K562 (cell line): ENCODE data around the gene DAAM1. TPM values are rescaled to one million over a fixed set of nuclear protein-coding genes. Genes with fewer than 3 reads are reported as not detected.

ENCODE experiments used
- ATAC-seq: fragments of 200-7000 bp; cut with Tn5 transposase; 3 replicates; pipeline ENCODE4 v1.9.1; 2020; ENCODE audit warnings: moderate library complexity
- BruUV-seq: library from RNA; stranded (reverse); fragments of 400-500 nt; replicated peaks from 2 replicates; lab custom pipeline; 2021; lab: Mats Ljungman, UMichigan
- CTCF ChIA-PET: fragments of 300-600 bp; formaldehyde crosslinking; extraction: SDS; loops from one replicate; lab custom pipeline; 2021; ENCODE audit warnings: low intra/inter-chr PET ratio; lab: Yijun Ruan, JAX
- POLR2A ChIA-PET: fragments of 300-600, 350-650 bp; sonication (Branson Sonifier 250); formaldehyde crosslinking; extraction: SDS; loops from one replicate; lab custom pipeline; 2021; ENCODE audit warnings: antibody characterized with exemption, inconsistent platforms; lab: Yijun Ruan, JAX
- DNase-seq, 4 experiments: peaks; one replicate each; pipeline versions ENCODE4 v3.0.0 to v3.0.0-alpha.2; 2011 to 2018; ENCODE audit warnings: low spot score in 3 of 4, mixed read lengths in 3 of 4; ENCODE audit errors: extremely low read depth in 1 of 4
- FAIRE-seq: peaks from 2 replicates; lab custom pipeline; 2011; peaks lifted over from hg19 to GRCh38; lab: Jason Lieb, UNC
- H2AFZ ChIP-seq: 2 replicates; pipeline ENCODE4 v1.6.0; 2011; ENCODE audit warnings: low read depth, low read length, control low read depth, inconsistent platforms
- H3K27ac ChIP-seq: fragments of 200-600 bp; 3 replicates; pipeline ENCODE4 v1.8.0; 2011; ENCODE audit warnings: low read depth, mild to moderate bottlenecking, control low read depth, inconsistent platforms, low read length, moderate library complexity, mixed read lengths; ENCODE audit errors: extremely low read depth
- H3K27me3 ChIP-seq, 2 experiments: fragments of 300-600 bp in 1 of 2; 2 replicates in 1 of 2; 3 replicates in 1 of 2; pipeline versions ENCODE4 v1.6.0 to v1.8.0; 2011; ENCODE audit warnings: inconsistent platforms in 2 of 2, low read length in 2 of 2, mild to moderate bottlenecking in 1 of 2, mixed read lengths in 1 of 2, moderate library complexity in 1 of 2; ENCODE audit not compliant: control insufficient read depth in 2 of 2, insufficient read depth in 2 of 2
- H3K36me3 ChIP-seq: fragments of 300-600 bp; 3 replicates; pipeline ENCODE4 v1.8.0; 2011; ENCODE audit warnings: mild to moderate bottlenecking, low read length, inconsistent platforms; ENCODE audit not compliant: control insufficient read depth, insufficient read depth
- H3K4me1 ChIP-seq, 2 experiments: fragments of 200-600 bp in 1 of 2; replicated peaks in 1 of 2; 2 replicates in 1 of 2; 3 replicates in 1 of 2; pipeline versions ENCODE4 v1.5.1 to v1.8.0; 2011; ENCODE audit warnings: inconsistent platforms in 2 of 2, low read length in 2 of 2, mild to moderate bottlenecking in 1 of 2, mixed read lengths in 1 of 2, moderate library complexity in 1 of 2; ENCODE audit not compliant: control insufficient read depth in 2 of 2, insufficient read depth in 2 of 2
- H3K4me2 ChIP-seq: 2 replicates; pipeline ENCODE4 v1.6.1; 2011; ENCODE audit warnings: low read length, control low read depth, inconsistent platforms, mixed read lengths; ENCODE audit not compliant: insufficient read depth
- H3K4me3 ChIP-seq: fragments of 200-600 bp; sonication (generic), shearing (Covaris generic); 2 replicates; pipeline ENCODE4 v1.5.1; 2016; ENCODE audit warnings: control low read depth, inconsistent platforms
- H3K79me2 ChIP-seq: fragments of 200-600 bp; 3 replicates; pipeline ENCODE4 v1.8.0; 2011; ENCODE audit warnings: low read length, inconsistent platforms; ENCODE audit not compliant: control insufficient read depth, insufficient read depth
- H3K9ac ChIP-seq, 2 experiments: 2 replicates each; pipeline versions ENCODE4 v1.6.0 to v1.6.1; 2011; ENCODE audit warnings: low read depth in 2 of 2, low read length in 2 of 2, control low read depth in 1 of 2, inconsistent platforms in 1 of 2, mild to moderate bottlenecking in 1 of 2, mixed read lengths in 1 of 2; ENCODE audit not compliant: insufficient read depth in 1 of 2
- H3K9me1 ChIP-seq: one replicate; pipeline ENCODE4 v1.6.0; 2011; ENCODE audit warnings: inconsistent platforms, mild to moderate bottlenecking, low read length, moderate library complexity; ENCODE audit not compliant: control insufficient read depth, insufficient read depth
- H3K9me3 ChIP-seq: replicated peaks from 2 replicates; pipeline ENCODE4 v1.5.1; 2011; ENCODE audit warnings: low read depth, low read length, inconsistent platforms; ENCODE audit not compliant: control insufficient read depth, insufficient read depth
- H4K20me1 ChIP-seq: replicated peaks from 2 replicates; pipeline ENCODE4 v1.6.1; 2011; ENCODE audit warnings: low read length, inconsistent platforms, mixed read lengths; ENCODE audit not compliant: control insufficient read depth, insufficient read depth
- FOXM1 ChIP-seq, 2 experiments: fragments of 450-650 bp in 1 of 2; sonication (generic) in 1 of 2; formaldehyde crosslinking in 1 of 2; IDR thresholded peaks; 2 replicates each; pipeline versions ENCODE4 v1.6.1 to v1.9.0; 2017 to 2022; ENCODE audit warnings: low read depth in 2 of 2, mild to moderate bottlenecking in 2 of 2, missing genetic modification reagents in 1 of 2, moderate library complexity in 1 of 2
- KAT2B ChIP-seq: IDR thresholded peaks from one replicate; pipeline ENCODE4 v1.6.1; 2012; ENCODE audit warnings: low read depth, mild to moderate bottlenecking, control low read depth, inconsistent platforms, low read length, moderate library complexity
- KLF6 ChIP-seq: fragments of 250-450 bp; sonication (Bioruptor Pico); IDR thresholded peaks from 2 replicates; pipeline ENCODE4 v1.4.0; 2020; ENCODE audit warnings: mild to moderate bottlenecking, moderate library complexity, borderline replicate concordance
- MYC ChIP-seq, 2 experiments: fragments of 250-450 bp in 1 of 2; sonication (Bioruptor Pico) in 1 of 2; IDR thresholded peaks; 2 replicates each; pipeline versions ENCODE4 v1.5.1 to v1.6.1; 2012 to 2021; ENCODE audit warnings: low read depth in 2 of 2, borderline replicate concordance in 1 of 2, improper control_type of control experiment in 1 of 2, low read length in 1 of 2, mild to moderate bottlenecking in 1 of 2, moderate library complexity in 1 of 2
- SIRT6 ChIP-seq: IDR thresholded peaks from one replicate; pipeline ENCODE4 v1.6.1; 2012; ENCODE audit warnings: low read depth, mild to moderate bottlenecking, control low read depth, inconsistent platforms, low read length, moderate library complexity
- SMC3 ChIP-seq: conservative IDR thresholded peaks from 2 replicates; pipeline ENCODE4 v1.6.1; 2011; ENCODE audit warnings: low read depth, low read length, improper control_type of control experiment; ENCODE audit not compliant: insufficient read depth
- ZNF121 ChIP-seq: sonication (generic); formaldehyde crosslinking; conservative IDR thresholded peaks from 2 replicates; pipeline ENCODE4 v1.8.0; 2022; ENCODE audit warnings: missing genetic modification reagents
- ZNF253 ChIP-seq: fragments of 250-450 bp; sonication (Bioruptor Pico); conservative IDR thresholded peaks from 2 replicates; pipeline ENCODE4 v1.6.1; 2021; ENCODE audit warnings: mild to moderate bottlenecking
- ZNF311 ChIP-seq: fragments of 250-450 bp; sonication (Bioruptor Pico); IDR thresholded peaks from 2 replicates; pipeline ENCODE4 v1.4.0; 2020; ENCODE audit warnings: mild to moderate bottlenecking, moderate library complexity
- WGBS: fragments of 100-300 bp; shearing (Covaris generic); methylation state at CpG from one replicate; pipeline ENCODE4 v1.1.6; 2016; ENCODE audit warnings: low coverage, mixed read lengths; ENCODE audit not compliant: insufficient coverage; ENCODE audit errors: missing lambda C conversion rate; 5-methylcytosine and 5-hydroxymethylcytosine counted together
- in situ Hi-C: fragments of 300-500 bp; cut with MboI; formaldehyde crosslinking; loops from 4 replicates; pipeline ENCODE4 v1.15.0; 2018; ENCODE audit warnings: inconsistent platforms, mixed read lengths
- intact Hi-C: fragments of 100-400 bp; cut with micrococcal nuclease; formaldehyde crosslinking; loops from 2 replicates; pipeline ENCODE4 v1.14.2; 2022
- polyA plus RNA-seq, 8 experiments: library from polyadenylated mRNA; depleted of rRNA in 4 of 8; stranded (reverse) in 5 of 8; unstranded in 3 of 8; fragments of >200 nt; fragmentation: Nextera tagmentation in 2 of 8; fragmentation: Illumina TruSeq in 1 of 8; extraction: Ambion mirVana in 2 of 8; extraction: Trizol in 1 of 8; gene quantifications; 2 replicates each; pipeline versions ENCODE4 v1.2.1 to v1.2.3, GENCODE V29; 2011 to 2014; ENCODE audit warnings: inconsistent platforms in 1 of 8, missing spikeins in 1 of 8
- total RNA-seq, 7 experiments: library from RNA; depleted of rRNA in 6 of 7; stranded (reverse); fragments of >200 nt in 6 of 7; fragmentation: Illumina TruSeq in 2 of 7; extraction: Trizol in 2 of 7; gene quantifications; 2 replicates each; pipeline versions ENCODE4 v1.2.1 to v1.2.3, GENCODE V29; 2011 to 2021; ENCODE audit warnings: low replicate concordance in 1 of 7

DAAM1 gene
- total and polyA plus RNA-seq, 9 of the 15 experiments (the other 6 are each of a cell fraction or from before 2014, with no cell fraction given) = 3.6 to 11.6 (median 6.7) TPM

DNA sequence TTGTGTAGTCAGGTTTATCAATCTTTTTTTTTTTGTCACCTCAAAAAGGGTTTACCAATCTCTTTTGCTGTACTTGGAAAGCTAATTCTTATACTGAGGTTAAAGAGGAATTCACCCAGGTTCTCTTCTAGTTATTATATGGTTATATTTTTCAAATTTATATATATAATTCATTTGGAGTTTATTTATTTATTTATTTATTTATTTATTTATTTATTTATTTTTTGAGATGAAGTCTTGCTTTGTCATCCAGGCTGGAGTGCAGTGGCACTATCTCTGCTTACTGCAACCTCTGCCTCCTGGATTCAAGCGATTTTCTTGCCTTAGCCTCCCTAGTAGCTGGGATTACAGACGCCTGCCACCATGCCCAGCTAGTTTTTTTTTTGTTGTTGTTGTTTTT lies 202.9 kb downstream of the DAAM1 start:
- POLR2A ChIA-PET = no interaction called here
- no TSS peak for BruUV-seq
- CTCF ChIA-PET = no interaction called here
- TF ChIP-seq KLF6 (CRISPR knock-in tag) (no peak), ZNF253 (no peak), MYC (IDR thresholded peaks at IDR 0.05; ENCODE audit: low read depth, low read length) (no peak), MYC (CRISPR knock-in tag; IDR thresholded peaks at IDR 0.05; ENCODE audit: borderline replicate concordance, low read depth) (no peak), ZNF121 (no peak), KAT2B (no peak)
- H3K4me1 ChIP-seq = no peaks in the 10 kb centered on the region
- H4K20me1 ChIP-seq = no peaks in the 10 kb centered on the region
- no peak overlapping the region for H2AFZ ChIP-seq
- no peak overlapping the region for H3K4me2 ChIP-seq
- intact Hi-C loops (no loop called here), in situ Hi-C loops (no loop called here)
- no peak overlapping the region for H3K27ac ChIP-seq
- H3K9ac ChIP-seq = no peak overlapping the region
- no peak for DNase-seq
- no peak for ATAC-seq
- H3K79me2 ChIP-seq = no peaks in the 10 kb centered on the region
- no peaks in the 10 kb centered on the region for H3K9me3 ChIP-seq
- no peaks in the 10 kb centered on the region for H3K27me3 ChIP-seq
- WGBS = 30% methylated on average over 2 of the region's 2 CpGs
- no peaks in the 10 kb centered on the region for H3K36me3 ChIP-seq
- H3K4me3 ChIP-seq = no peak overlapping the region
- no peak for FAIRE-seq
- H3K9me1 ChIP-seq = no peaks in the 10 kb centered on the region

DNA sequence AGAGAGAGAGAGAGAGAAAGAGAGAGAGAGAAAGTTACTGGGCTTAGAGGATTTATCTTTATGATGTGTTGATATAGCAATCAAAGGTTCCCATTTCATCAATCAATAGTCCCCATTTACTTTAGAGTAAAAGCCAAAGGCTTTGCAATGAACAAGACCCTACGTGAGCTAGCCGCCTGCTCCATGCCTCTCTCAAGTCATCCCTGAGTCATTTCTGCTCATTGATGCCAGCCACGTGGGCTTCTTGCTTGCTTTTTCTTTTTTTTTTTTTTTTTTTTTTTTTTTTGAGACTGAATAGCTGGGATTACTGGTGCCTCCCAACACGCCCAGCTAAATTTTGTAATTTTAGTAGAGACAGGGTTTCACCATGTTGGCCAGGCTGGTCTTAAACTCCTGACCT lies 205.8 kb downstream of the DAAM1 start:
- Histone ChIP-seq H4K20me1 (no peaks in the 10 kb centered on the region), H2AFZ (no peak overlapping the region), H3K79me2 (no peaks in the 10 kb centered on the region), H3K27ac (no peak overlapping the region), H3K4me1 (peaks cover 4 to 5% of the 10 kb centered on the region in 2 experiments; a peak in 4 of 5 replicates), H3K4me2 (no peak overlapping the region), H3K9me1 (no peaks in the 10 kb centered on the region), H3K27me3 (no peaks in the 10 kb centered on the region), H3K9ac (no peak overlapping the region), H3K9me3 (no peaks in the 10 kb centered on the region), H3K4me3 (no peak overlapping the region), H3K36me3 (no peaks in the 10 kb centered on the region)
- intact Hi-C loops (no loop called here), in situ Hi-C loops (no loop called here)
- CTCF ChIA-PET = no interaction called here
- TF ChIP-seq FOXM1 (IDR thresholded peaks at IDR 0.05; ENCODE audit: low read depth) (no peak), FOXM1 (CRISPR knock-in tag; IDR thresholded peaks at IDR 0.05; ENCODE audit: low read depth) (no peak), SIRT6 (no peak), SMC3 (no peak), ZNF311 (CRISPR knock-in tag) (no peak)
- ATAC-seq (no peak), DNase-seq (no peak), FAIRE-seq (no peak)
- WGBS = 49% methylated on average over 3 of the region's 4 CpGs
- no TSS peak for BruUV-seq
- POLR2A ChIA-PET = no interaction called here
